Aorta (tissue), 5 donors: ENCODE data around the gene GANC. TPM values are rescaled to one million over a fixed set of nuclear protein-coding genes. Genes with fewer than 3 reads are reported as not detected.
"Not testable (repeated sequence)": the region's sequence is repeated elsewhere in the genome, so short reads cannot be mapped to it uniquely, and the experiment has no call there.

ENCODE experiments used
- ATAC-seq: fragments of 200-7000 bp; cut with Tn5 transposase; one replicate; pipeline ENCODE4 v1.9.1; 2022; ENCODE audit warnings: moderate library complexity; ENCODE audit not compliant: low FRiP score
- DNase-seq, 2 donors: peaks; one replicate each; pipeline ENCODE4 v3.0.0-alpha.2; 2020
- H3K27ac ChIP-seq, 2 donors: one replicate each; pipeline ENCODE4 v1.5.1; 2013; ENCODE audit warnings: low read length in 2 of 2, mild to moderate bottlenecking in 2 of 2, moderate library complexity in 2 of 2, control low read depth in 1 of 2, inconsistent platforms in 1 of 2, low read depth in 1 of 2
- H3K27me3 ChIP-seq, 2 donors: one replicate each; pipeline ENCODE4 v1.6.1; 2013; ENCODE audit warnings: control low read depth in 1 of 2, low read length in 1 of 2, mild to moderate bottlenecking in 1 of 2, moderate library complexity in 1 of 2; ENCODE audit not compliant: insufficient read depth in 2 of 2, control insufficient read depth in 1 of 2
- H3K36me3 ChIP-seq, 2 donors: one replicate each; pipeline ENCODE4 v1.6.1; 2013; ENCODE audit warnings: control low read depth in 1 of 2, low read length in 1 of 2, mild to moderate bottlenecking in 1 of 2; ENCODE audit not compliant: insufficient read depth in 2 of 2, control insufficient read depth in 1 of 2
- H3K4me1 ChIP-seq, 2 donors: one replicate each; pipeline ENCODE4 v1.6.1; 2013; ENCODE audit warnings: low read length in 2 of 2, control low read depth in 1 of 2, mild to moderate bottlenecking in 1 of 2, moderate library complexity in 1 of 2; ENCODE audit not compliant: insufficient read depth in 2 of 2, control insufficient read depth in 1 of 2
- H3K4me3 ChIP-seq, 2 donors: one replicate each; pipeline ENCODE4 v1.5.1; 2013; ENCODE audit warnings: low read length in 2 of 2, control low read depth in 1 of 2, mild to moderate bottlenecking in 1 of 2
- H3K9me3 ChIP-seq: one replicate; pipeline ENCODE4 v1.6.1; 2013; ENCODE audit warnings: mild to moderate bottlenecking, low read length; ENCODE audit not compliant: control insufficient read depth
- WGBS, 2 donors: extraction: QIAGEN DNeasy Blood & Tissue Kit; methylation state at CpG; one replicate each; pipeline ENCODE4 v1.1.7; 2013; 5-methylcytosine and 5-hydroxymethylcytosine counted together
- intact Hi-C, 2 donors: fragments of 100-400 bp; cut with DNase I; formaldehyde crosslinking; loops; one replicate each; pipeline versions ENCODE4 v1.14.2 to v1.15.0; 2022
- polyA plus RNA-seq, 2 donors: library from polyadenylated mRNA; stranded (reverse); fragments of 200-250 nt; gene quantifications; one replicate each; pipeline ENCODE4 v1.2.3, GENCODE V29; 2013
- total RNA-seq, 2 donors: library from RNA; stranded (reverse); fragmentation: NEBNext Ultra II Directional; extraction: Animal tissue kit (Norgen Biotek cat#: 25700); gene quantifications; one replicate each; pipeline ENCODE4 v1.2.1, GENCODE V29; 2021
- donor health status: healthy with polysubstance abuse.
- donor health status: Bipolar disorder and iron deficiency.
- donor health status: DM: no; HTN: no; CAD: no.
- donor health status: DM: no; HTN: no; CAD: no.
- donor health status: DM: yes; HTN: yes; CAD: no.

The GANC gene
- total and polyA plus RNA-seq, 4 donors = 14.9 to 61.4 (median 39.3) TPM

DNA sequence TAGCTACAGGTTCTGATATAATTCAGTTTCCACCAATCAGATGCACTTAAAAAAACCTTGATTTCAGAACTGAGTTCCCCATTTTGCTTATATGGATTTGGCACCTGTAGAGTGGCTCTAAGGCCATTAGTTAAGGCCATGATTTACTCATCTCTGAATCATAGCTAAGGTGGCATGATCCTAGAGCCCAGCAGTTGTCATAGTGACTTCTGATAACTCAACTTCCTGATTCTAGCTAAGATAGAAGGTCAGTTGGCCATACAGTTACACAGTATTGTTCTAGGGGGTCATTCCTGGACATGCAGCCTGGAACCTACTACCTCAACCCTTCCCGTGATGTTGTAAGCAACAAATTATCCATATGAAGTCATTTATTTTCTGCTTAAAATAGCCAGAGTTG, 16.2 kb downstream of the GANC start:
- WGBS, 2 donors = 96 to 97% methylated on average over 1 of the region's 1 CpG
- no peak for ATAC-seq
- no peaks in the 10 kb centered on the region for H3K27me3 ChIP-seq

DNA sequence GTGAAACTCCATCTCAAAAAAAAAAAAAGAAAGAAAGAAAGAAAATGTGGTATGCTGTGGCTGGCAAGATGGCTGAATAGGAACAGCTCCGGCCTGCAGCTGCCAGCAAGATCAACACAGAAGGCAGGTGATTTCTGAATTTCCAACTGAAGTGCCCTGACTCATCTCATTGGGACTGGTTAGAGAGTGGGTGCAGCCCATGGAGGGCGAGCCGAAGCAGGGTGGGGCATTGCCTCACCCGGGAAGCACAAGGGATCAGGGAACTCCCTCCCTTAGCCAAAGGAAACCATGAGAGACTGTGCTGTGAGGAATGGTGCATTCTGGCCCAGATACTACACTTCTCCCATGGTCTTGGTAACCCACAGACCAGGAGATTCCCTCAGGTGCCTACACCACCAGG, 28.0 kb downstream of the GANC start:
- 71 to 97% methylated on average over 4 of the region's 4 CpGs for WGBS, 2 donors
- ATAC-seq, H3K36me3 ChIP-seq, H3K9me3 ChIP-seq, H3K4me3 ChIP-seq, H3K27ac ChIP-seq, DNase-seq, H3K4me1 ChIP-seq, H3K27me3 ChIP-seq, intact Hi-C loops: not testable (repeated sequence)

More for the DNA sequence above, 16.2 kb downstream of the GANC start:
- no peaks in the 10 kb centered on the region for H3K4me1 ChIP-seq
- no peak overlapping the region for H3K27ac ChIP-seq
- H3K9me3 ChIP-seq = no peaks in the 10 kb centered on the region
- no peak for DNase-seq
- no peak overlapping the region for H3K4me3 ChIP-seq
- peaks cover 3% of the 10 kb centered on the region in 2 donors for H3K36me3 ChIP-seq
- intact Hi-C loops = no loop called here

DNA sequence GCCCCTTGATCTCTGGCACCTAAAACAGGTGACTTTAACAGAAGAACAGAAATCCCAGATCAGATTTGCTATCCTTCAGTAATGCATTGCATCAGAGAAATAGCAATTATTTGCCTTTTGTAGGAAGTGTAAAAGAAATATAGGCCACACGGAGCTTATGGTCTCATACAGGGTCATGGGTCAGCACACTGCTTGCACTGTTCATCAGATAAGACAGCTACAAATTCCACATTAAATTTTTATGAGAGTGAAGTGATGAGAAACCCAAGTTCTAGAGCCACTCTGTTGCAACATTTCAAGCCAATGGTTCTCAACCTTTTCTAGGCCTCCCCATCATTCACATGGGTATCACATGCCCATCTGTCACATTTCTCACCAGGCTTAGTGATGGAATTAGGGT, 33.7 kb downstream of the GANC start:
- Histone ChIP-seq H3K9me3 (no peaks in the 10 kb centered on the region), H3K36me3 (peaks cover 3 to 12% of the 10 kb centered on the region in 2 donors), H3K27ac (no peak overlapping the region), H3K4me3 (no peak overlapping the region), H3K27me3 (no peaks in the 10 kb centered on the region), H3K4me1 (no peaks in the 10 kb centered on the region)
- no peak for ATAC-seq
- 68 to 69% methylated on average over 1 of the region's 1 CpG for WGBS, 2 donors
- DNase-seq = no peak
- intact Hi-C loops = no loop called here

DNA sequence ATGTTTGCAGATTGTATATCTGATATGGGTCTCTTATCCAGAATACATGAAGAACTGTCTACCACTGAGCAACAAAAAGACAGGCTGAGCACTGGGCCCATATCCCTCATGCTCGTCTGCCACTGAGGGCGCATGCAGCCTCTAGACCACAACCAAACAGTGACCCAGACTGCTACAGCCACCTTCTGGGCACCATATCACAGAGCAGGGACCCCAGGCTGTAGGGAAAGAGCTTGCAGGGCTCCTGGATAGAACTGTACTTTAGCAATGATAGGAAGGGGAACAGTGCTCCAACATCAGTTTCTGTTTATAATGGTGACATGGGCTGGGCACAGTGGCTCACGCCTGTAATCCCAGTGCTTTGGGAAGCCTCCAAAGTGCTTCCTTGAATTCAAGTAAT, 40.5 kb downstream of the GANC start:
- no peak overlapping the region for H3K27ac ChIP-seq
- no peak for DNase-seq
- no peaks in the 10 kb centered on the region for H3K27me3 ChIP-seq
- no peaks in the 10 kb centered on the region for H3K4me1 ChIP-seq
- no peaks in the 10 kb centered on the region for H3K9me3 ChIP-seq
- H3K36me3 ChIP-seq = peaks cover 3 to 11% of the 10 kb centered on the region in 2 donors
- WGBS, 2 donors = 39% methylated on average over 3 of the region's 3 CpGs
- intact Hi-C loops = no loop called here
- ATAC-seq = no peak
- H3K4me3 ChIP-seq = no peak overlapping the region

DNA sequence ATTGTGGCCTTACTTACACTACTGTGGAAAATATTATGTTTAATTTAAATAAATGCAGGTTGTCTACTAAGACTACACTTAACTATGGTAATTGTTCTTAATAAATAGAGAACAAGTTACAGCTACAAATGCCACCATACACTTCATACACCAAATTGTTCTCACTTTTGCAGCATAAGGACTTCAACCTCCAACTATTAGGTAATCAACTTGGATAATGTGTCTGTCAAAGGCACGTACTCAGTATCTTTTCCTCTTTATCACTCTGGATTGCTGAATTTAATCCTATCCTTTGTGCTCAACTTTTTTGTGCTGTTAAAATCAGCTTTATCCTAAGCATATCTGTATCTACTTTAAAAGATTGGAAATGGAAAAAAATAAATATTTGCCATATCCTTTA, 41.8 kb downstream of the GANC start:
- H3K36me3 ChIP-seq = peaks cover 0 to 6% of the 10 kb centered on the region in 2 donors
- no peaks in the 10 kb centered on the region for H3K9me3 ChIP-seq
- WGBS, 2 donors = 95 to 96% methylated on average over 1 of the region's 1 CpG
- no peak for DNase-seq
- intact Hi-C loops = no loop called here
- H3K27me3 ChIP-seq = no peaks in the 10 kb centered on the region
- H3K4me1 ChIP-seq = no peaks in the 10 kb centered on the region
- no peak overlapping the region for H3K4me3 ChIP-seq
- ATAC-seq = no peak
- H3K27ac ChIP-seq = no peak overlapping the region

DNA sequence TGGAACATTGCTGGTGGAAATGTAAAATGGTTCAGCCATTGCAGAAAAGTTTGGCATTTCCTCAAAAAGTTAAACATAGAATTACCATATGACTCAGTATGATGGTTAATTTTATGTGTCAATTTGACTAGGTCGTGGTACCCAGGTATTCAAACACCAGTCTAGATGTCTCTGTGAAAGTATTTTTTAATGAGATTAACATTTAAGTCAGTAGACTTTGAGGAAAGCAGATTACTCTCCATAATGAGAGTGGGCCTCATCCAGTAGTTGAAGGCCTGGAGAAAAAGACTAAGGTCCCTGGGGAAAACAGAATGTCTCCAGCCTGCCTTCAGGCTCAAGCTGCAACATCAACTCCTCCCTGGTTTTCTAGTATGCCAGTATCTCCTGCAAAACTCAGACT, 42.5 kb downstream of the GANC start:
- H3K9me3 ChIP-seq = no peaks in the 10 kb centered on the region
- WGBS, 2 donors = 72 to 78% methylated on average over 1 of the region's 1 CpG
- no peak overlapping the region for H3K27ac ChIP-seq
- H3K4me3 ChIP-seq = no peak overlapping the region
- intact Hi-C loops = no loop called here
- peaks cover 0 to 3% of the 10 kb centered on the region in 2 donors for H3K36me3 ChIP-seq
- no peak for DNase-seq
- no peak for ATAC-seq
- H3K27me3 ChIP-seq = no peaks in the 10 kb centered on the region
- no peaks in the 10 kb centered on the region for H3K4me1 ChIP-seq

DNA sequence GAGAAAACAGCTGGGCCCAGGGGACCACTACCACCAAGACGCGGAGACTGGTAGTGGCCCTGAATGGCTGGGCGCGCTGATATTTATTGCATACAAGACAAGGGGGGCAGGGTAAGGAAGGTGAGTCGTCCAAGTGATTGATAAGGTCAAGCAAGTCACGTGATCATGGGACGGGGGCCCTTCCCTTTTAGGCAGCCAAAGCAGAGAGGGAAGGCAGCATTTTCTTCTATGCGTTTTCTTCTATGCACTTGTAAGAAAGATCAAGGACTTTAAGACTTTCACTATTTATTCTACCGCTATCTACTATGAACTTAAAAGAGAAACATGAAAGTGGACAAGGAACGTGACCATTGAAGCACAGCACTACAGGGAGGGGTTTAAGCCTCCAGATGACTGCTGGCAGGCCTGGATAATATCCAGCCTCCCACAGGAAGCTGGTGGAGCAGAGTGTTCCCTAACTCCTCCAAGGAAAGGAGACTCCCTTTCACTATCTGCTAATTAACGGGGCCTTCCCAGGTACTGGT, 43.3 kb downstream of the GANC start:
- ATAC-seq, intact Hi-C loops: not testable (repeated sequence)
- 68 to 69% methylated on average over 11 of the region's 11 CpGs for WGBS, 2 donors

DNA sequence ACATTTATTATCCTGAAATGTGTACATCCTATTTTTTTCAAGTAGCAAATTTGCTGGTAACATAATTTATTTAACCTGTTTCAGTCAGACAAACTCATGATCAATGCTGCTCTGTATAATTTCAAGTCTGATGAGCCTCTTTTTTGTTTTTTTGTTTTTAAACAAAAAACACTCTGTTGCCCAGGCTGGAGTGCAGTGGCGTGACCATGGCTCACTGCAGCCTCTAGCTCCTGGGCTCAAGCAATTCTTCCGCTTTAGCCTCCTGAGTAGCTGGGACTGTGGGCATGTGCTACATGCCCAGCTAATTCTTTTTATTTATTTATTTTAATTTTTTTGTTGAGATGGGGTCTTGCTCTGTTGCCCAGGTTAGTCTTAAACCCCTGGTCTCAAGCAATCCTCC, 46.2 kb downstream of the GANC start:
- H3K36me3 ChIP-seq = peaks cover 0 to 2% of the 10 kb centered on the region in 2 donors
- no peaks in the 10 kb centered on the region for H3K9me3 ChIP-seq
- 100% methylated on average over 2 of the region's 2 CpGs for WGBS, 2 donors
- no peak overlapping the region for H3K27ac ChIP-seq
- ATAC-seq (no peak), DNase-seq (no peak)
- H3K4me1 ChIP-seq = no peaks in the 10 kb centered on the region
- H3K4me3 ChIP-seq = no peak overlapping the region
- intact Hi-C loops = no loop called here
- no peaks in the 10 kb centered on the region for H3K27me3 ChIP-seq

More for the DNA sequence above, 43.3 kb downstream of the GANC start:
- H3K4me3 ChIP-seq, DNase-seq, H3K4me1 ChIP-seq, H3K36me3 ChIP-seq, H3K27me3 ChIP-seq, H3K9me3 ChIP-seq, H3K27ac ChIP-seq: not testable (repeated sequence)

DNA sequence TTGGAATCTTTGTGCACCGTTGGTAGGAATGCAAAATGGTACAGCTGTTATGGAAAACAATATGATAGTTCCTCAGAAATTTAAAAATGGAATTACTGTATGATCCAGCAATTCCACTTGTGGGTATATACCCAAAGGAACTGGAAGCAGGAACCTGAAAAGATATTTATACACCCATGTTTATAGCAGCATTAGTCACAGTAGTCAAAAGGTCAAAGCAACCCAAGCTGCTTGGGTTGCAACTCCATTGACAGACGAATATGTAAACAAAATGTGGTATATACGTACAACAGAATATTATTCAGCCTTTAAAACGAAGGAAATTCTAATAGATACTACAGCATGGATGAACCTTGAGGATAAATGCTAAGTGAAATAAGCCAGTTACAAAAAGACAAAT, 51.3 kb downstream of the GANC start:
- H3K4me3 ChIP-seq = no peak overlapping the region
- 78 to 92% methylated on average over 4 of the region's 4 CpGs for WGBS, 2 donors
- peaks cover 0 to 7% of the 10 kb centered on the region in 2 donors for H3K36me3 ChIP-seq

More for the DNA sequence above, 51.3 kb downstream of the GANC start:
- DNase-seq = no peak
- H3K27ac ChIP-seq = no peak overlapping the region
- no peak for ATAC-seq
- no peaks in the 10 kb centered on the region for H3K9me3 ChIP-seq
- intact Hi-C loops = no loop called here
- no peaks in the 10 kb centered on the region for H3K27me3 ChIP-seq
- no peaks in the 10 kb centered on the region for H3K4me1 ChIP-seq
